ENCODE measurements around the gene MYT1. TPM values are rescaled to one million over a fixed set of nuclear protein-coding genes. Genes with fewer than 3 reads are reported as not detected.
"Not testable (repeated sequence)": the region's sequence is repeated elsewhere in the genome, so short reads cannot be mapped to it uniquely, and the experiment has no call there.

The MYT1 gene
- 2.8 and 5.8 TPM in 2 replicates for total RNA-seq (2014; rRNA removed; shearing (Covaris generic))

DNA sequence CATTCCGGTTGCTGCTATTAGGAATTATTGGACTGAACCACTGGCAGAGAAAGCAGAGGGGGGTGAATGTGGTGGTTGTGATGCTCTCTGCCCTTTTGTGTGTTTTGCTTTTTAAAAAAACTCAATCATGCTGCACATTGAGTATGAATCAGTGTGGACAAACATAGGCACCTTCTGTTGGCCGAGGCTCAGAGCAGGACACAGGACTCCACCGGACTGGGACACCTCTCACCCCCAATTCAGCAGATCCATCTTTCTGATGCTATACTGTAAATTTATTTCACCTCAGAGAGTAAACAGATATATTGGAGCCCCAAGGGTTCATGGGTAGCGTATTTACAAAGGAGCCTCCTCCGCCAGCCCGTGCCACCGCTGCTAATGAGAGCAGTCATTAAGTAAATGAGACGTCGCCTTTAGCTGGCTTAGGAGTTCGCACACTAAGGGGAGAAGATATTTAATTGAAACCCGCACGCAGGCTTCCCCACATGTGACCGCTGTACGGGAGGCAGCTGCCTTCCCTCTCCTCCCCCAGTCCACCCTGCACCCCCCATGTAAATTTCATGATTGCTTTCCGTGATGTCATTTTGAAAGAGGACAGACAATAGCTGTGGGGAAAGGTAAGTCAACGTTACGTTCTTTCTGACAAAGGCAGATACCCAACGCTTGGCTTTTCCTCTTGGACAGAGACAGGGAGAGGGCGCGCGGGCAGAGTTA is at the start of gene MYT1:
Gene MYT1, plus strand, starts transcription at position 330 of the 714 bp plus-strand sequence. CDS start 34,410 bp downstream, outside the sequence.
- DNase-seq (ENCODE audit: low spot score) = peak; percentile 84

DNA sequence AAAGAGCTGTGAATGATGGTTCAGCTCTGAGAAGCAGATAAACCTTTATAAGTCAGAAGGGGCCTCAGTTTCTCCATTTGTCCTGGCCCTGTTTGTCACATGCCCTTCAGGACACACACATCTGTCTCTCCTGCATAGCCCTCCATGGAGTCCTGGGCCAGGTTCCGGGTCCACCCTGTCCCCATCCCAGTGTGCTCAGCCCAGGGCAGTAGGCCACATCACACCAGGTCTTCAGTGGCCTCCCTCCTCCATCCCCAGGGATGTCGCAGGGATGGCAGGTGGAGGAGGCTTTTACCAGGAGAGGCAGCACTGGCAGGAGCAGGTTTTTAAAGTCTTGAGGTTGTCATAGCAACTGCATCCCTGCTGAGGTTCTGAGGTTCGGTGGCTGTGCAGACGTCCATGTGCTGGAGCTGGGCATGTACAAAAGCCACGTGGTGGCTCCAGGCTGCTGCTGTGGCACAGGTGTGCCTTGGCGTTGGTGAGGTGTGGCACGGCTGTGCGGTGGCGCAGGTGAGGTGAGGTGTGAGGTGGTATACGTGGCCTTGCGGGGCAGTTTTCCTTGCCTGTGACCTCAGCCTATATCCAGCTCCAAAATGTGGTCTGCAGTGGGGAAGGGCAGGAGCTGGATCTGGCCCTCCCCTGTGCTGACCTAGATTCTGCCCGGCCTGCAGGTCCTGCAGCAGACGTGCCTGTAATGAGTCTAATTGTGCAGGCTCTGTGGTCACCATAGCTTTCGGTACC is 48.9 kb upstream of the MYT1 start:
- no peak for DNase-seq (ENCODE audit: low spot score)

DNA sequence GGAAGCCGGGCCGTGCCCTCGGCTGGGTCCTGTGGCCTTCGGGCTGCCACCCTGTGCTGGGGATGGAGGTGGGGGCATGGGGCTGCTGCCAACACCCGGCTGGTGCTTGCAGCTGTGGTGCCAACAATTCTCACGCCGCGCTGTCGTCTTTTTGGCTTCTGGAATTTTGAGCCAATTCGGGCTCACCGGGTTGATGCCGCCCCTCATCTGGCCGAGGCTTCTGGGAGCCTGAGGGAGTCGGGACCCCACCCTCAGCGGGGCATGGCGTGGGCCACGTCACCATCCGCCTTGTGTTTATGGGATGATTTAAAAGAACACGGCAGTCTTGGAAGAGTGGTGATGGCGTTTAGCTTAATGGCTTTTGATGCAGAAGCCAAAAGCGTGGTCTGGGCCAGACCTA is 48.2 kb upstream of the MYT1 start:
- DNase-seq (ENCODE audit: low spot score) = no peak

DNA sequence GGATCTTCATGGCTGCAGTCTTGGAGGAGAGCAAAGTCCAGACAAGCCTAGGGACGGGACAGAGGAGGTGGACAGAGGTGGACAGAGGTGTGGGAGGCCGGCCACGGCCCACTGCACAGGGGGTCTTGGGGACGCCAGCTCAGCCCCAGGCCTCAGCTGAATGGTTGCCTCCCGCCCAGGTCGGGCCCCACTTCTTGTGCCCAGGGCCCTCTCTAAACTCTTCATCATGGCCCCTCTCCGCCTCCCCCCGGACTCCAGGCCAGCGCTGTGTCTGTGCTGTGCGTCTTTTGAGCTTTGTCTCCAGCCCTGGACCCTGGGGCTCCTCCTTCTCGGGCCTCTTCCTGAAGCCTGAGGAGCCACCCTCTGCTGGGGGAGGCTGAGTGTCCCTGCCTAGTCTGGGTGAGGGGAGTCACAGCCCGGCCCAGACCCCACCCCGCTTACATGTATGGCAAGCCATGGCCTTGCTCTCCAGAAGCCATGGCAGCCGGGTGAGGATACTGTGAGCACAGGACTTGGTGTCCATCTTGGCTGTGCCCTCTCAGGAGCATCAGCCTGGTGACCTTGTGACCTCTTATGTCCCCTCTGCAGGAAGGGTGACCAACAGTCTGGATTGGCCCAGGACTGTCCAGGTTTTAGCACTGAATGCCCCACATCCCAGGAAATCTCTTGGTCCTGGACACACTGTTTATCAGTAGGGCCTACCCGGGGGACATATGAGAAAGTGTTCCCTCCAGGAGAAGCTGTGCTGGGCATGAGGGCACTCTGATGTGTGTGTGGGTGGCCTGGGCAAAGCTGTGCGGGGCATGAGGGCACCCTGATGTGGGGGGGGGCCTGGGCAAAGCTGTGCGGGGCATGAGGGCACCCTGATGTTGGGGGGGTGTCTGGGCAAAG is 47.5 kb upstream of the MYT1 start:
- DNase-seq (ENCODE audit: low spot score) = no peak

DNA sequence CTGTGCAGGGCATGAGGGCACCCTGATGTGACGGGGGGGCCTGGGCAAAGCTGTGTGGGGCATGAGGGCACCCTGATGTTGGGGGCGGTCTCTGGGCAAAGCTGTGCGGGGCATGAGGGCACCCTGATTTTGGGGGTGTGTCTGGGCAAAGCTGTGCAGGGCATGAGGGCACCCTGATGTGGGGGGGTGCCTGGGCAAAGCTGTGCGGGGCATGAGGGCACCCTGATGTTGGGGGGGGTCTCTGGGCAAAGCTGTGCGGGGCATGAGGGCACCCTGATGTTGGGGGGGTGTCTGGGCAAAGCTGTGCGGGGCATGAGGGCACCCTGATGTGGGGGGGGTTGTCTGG is 46.8 kb upstream of the MYT1 start:
- not testable (repeated sequence) for DNase-seq (ENCODE audit: low spot score)

DNA sequence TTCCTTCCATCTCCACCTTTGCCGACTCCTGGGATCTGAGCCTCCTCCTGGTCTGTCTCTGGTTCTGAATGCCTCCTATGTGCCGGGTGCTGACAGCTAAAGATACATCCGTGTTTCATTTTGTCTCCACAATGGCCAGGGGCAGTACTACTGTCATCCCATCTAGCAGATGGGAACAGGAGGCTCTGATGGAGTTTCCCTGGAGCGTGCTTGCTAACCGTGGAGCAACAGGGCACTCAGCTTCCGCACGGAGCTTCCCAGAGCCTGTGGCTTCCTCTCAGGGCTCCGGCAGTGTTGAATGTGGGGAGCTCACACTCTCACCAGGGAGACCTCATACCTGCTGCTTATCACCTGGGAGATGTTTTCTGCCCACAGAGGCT is 45.0 kb upstream of the MYT1 start:
- no peak for DNase-seq (ENCODE audit: low spot score)

DNA sequence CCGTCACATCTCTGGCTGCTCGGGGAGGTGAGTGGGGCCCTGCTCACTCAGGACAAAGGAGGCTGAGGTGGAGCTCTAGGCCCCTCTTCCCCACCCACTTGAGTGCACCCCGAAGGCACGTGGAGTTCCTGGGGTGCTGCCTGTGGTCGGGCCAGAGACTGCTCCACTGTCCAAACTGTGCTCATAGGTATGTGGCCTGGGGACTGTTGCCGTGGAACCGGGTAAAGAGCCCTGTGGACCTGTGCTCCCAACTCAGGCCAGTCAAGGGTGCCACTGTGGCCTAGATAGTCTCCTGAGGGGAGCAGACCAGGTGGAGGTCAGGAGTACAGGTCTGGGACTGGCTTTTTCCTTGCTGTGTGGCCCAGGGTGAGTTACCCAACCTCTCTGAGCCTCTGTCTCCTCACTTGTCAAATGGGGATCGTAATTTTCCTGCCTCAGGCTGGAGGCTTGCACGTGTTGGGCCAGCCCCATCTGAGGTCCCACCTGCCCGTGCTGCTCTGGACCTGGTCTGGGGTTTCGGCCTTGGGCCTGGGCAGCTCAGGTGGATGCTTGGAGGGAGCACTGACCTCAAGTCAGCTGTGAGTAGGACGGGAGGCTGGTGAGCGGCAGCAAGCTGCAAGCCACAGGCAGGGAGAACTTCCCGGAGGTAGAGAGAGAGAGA is 44.4 kb upstream of the MYT1 start:
- no peak for DNase-seq (ENCODE audit: low spot score)

DNA sequence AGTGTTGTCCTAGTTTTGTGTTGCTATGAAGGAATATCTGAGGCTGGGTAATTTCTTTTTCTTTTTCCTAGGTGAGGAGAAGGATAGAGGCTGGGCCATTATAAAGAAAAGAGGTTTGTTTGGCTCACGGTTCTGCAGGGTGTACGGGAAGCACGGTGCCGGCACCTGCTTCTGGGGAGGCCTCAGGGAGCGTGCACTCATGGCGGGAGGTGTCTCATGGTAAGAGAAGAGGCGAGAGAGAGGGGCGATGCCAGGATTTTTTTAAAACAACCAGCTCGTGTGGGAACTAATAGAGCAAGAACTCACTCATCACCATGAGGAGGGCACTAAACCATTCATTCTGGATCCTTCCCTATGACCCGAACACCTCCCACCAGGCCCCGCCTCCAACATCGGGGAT is 42.7 kb upstream of the MYT1 start:
- DNase-seq (ENCODE audit: low spot score) = no peak

DNA sequence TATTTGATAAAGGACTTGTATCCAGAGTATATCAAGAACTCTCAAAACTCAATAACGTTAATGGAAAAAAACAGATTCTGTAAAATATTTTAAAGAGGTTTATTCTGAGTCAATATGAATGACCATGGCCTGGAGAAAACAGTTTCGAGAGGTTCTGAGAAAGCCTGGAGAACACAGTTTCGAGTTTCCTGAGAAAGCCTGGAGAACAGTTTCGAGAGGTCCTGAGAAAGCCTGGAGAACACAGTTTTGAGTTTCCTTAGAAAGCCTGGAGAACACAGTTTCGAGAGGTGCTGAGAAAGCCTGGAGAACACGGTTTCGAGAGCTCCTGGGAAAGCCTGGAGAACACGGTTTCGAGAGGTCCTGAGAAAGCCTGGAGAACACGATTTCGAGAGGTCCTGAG is 41.3 kb upstream of the MYT1 start:
- DNase-seq (ENCODE audit: low spot score) = not testable (repeated sequence)

DNA sequence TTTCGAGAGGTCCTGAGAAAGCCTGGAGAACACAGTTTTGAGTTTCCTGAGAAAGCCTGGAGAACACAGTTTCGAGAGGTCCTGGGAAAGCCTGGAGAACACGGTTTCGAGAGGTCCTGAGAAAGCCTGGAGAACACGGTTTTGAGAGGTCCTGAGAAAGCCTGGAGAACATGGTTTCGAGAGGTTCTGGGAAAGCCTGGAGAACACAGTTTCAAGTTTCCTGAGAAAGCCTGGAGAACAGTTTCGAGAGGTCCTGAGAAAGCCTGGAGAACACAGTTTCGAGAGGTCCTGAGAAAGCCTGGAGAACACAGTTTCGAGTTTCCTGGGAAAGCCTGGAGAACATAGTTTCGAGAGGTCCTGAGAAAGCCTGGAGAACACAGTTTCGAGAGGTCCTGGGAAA is 40.7 kb upstream of the MYT1 start:
- DNase-seq (ENCODE audit: low spot score) = not testable (repeated sequence)

DNA sequence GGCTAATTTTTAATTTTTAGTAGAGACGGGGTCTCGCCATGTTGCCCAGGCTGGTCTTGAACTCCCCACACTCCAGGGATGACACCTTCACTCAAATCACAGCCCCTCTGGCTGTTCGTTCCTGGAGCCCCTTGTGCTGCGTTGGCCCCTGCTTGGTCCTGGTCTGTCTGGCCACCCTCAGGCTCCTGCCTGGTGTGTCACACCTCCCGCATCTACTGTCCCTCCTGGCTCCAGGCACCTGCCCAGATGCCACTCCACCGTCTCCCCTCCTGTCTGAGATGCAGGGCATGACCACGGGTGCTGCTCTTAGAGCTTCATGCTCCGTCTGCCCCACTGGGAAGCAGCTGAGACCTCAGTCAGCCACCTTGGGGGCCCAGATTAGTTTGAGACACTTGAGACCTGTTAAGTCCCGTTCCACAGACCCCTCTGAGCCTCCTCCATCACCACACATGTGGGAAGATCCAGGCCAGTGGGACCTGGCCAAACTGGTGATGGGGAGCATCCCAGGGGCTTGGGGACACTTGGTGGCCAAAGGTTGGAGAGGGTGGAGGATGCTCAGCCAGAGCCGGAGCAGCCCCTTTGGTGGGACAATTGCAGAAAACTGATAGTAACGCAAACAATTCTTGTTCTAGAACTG is 35.0 kb upstream of the MYT1 start:
- DNase-seq (ENCODE audit: low spot score) = no peak

DNA sequence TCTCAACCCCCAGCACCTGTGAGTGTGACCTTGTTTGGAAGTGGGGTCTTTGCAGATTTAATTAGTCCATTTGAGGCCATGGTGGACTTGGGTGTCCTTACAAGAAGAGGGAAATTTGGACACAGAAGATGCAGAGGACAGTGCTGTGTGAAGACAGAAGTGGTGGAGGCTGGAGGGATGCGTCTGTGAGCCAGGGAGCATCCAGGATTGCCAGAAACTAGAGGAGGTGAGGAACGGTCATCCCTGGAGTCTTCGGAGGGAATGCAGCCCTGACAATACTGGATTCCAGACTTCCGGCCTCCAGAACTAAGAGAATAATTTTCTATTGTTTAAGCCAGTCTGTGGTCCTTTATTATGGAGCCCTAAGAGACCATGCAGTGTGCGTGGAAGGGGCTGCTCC is 34.0 kb upstream of the MYT1 start:
- DNase-seq (ENCODE audit: low spot score) = no peak

DNA sequence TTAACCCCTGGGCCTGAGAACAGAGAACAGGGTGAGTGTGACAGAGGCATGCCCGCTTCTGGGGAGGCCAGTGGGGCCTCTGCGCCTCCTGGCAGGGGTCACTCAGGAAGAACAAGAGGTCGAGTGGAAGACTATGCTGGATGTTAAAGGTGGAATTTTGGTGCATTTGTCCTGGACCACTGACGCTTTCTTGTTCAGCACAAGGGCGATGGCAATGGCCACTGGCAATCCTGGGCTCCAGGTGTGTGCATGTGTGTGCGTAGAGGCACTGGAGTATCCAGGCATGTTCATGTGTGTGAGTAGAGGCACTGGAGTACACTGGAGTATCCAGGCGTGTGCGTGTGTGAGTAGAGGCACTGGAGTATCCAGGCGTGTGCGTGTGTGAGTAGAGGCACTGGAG is 33.4 kb upstream of the MYT1 start:
- DNase-seq (ENCODE audit: low spot score) = no peak

DNA sequence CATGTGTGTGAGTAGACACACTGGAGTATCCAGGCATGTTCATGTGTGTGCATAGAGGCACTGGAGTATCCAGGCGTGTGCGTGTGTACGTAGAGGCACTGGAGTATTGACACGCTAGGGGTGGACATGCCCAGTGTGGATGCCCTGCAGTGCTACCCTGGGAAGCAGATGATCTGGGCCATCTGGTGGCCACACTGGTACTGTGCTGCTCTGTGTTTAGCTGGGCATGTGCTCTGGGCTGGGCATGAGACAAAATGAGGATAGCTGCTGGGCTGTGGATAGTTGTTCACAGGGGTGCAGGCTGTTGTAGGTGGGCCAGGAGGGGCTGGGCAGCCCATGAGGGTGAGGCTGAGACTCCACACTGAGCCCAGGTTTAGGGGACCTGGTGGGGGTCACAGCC is 32.8 kb upstream of the MYT1 start:
- peak; percentile 83 for DNase-seq (ENCODE audit: low spot score)

DNA sequence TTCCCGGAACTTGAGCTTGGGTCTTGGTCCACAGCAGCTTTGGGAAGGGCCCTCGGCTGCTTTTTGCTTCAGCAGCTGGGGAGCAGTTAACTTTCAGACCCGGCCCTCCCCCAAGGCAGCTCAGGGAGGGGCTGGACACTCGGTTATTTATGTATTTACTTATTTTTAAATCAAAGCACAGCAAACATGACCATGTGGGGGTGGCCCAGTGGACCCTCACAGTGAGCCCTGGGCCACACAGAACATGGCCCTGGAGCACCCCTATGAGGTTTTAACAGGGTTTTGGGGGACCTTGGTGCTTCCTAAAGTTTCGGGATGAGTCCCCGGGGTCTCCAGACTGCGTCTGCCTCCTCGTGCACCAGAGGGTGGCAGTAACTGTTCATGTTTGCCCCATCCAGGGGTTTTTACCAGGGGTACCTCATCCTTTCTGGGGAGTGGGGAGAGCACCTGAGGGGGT is 30.3 kb upstream of the MYT1 start:
- DNase-seq (ENCODE audit: low spot score) = peak; percentile 45

DNA sequence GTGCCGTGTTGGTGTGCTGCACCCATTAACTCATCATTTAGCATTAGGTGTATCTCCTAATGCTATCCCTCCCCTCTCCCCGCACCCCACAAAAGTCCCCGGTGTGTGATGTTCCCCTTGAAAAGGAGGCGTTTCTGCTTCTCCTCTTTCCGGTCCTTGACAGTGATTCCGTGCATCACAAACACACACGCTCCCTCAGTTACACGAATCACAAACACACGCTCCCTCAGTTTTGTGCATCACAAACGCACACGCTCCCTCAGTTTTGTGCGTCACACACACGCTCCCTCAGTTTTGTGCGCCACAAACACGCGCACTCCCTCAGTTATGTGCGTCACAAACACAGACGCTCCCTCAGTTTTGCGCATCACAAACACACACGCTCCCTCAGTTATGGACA is 29.5 kb upstream of the MYT1 start:
- not testable (repeated sequence) for DNase-seq (ENCODE audit: low spot score)

DNA sequence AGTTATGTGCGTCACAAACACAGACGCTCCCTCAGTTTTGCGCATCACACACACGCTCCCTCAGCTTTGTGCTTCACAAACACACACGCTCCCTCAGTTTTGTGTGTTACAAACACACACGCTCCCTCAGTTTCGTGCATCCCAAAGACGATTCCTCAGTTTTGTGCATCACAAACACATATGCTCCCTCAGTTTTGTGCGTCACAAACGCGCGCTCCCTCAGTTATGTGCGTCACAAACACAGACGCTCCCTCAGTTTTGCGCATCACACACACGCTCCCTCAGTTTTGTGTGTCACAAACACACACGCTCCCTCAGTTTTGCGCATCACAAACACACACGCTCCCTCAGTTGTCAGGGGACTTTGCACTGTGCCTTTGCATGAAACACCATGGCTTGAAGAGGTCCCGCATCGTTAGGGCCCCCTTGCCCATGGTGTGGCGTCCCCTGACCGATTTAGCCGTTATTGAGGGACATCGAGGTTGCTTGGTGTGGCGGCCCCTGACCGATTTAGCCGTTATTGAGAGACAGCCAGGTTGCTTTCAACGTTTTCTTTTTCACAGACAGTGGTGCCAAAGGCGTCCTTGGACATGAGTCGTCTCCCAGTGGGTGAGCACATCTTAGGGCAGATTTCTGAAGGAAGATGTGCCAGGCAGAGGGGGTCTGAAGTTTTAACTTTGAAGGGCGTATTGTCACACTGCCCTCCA is 28.1 kb upstream of the MYT1 start:
- no peak for DNase-seq (ENCODE audit: low spot score)

DNA sequence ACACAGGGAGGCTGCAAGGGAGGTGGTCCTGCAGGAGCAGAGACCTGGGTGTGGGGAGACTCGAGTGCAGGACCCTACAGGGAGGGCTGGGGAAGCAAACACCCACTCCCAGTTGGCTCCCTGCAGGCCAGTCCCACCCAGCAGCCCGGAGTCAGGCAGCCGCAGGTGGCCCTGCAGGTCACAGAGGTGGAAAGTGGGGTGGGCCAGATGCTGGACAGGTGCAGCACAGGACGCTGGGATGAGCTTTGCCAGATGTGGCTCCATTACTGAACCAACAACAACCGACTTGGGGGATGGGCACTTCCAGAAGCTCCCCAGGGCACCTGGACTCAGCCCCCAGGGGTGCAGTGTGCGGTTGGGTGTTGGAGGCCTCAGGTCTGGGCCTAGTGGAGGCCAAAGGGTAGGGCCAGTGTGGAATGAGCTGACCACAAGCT is 26.6 kb upstream of the MYT1 start:
- DNase-seq (ENCODE audit: low spot score) = no peak

DNA sequence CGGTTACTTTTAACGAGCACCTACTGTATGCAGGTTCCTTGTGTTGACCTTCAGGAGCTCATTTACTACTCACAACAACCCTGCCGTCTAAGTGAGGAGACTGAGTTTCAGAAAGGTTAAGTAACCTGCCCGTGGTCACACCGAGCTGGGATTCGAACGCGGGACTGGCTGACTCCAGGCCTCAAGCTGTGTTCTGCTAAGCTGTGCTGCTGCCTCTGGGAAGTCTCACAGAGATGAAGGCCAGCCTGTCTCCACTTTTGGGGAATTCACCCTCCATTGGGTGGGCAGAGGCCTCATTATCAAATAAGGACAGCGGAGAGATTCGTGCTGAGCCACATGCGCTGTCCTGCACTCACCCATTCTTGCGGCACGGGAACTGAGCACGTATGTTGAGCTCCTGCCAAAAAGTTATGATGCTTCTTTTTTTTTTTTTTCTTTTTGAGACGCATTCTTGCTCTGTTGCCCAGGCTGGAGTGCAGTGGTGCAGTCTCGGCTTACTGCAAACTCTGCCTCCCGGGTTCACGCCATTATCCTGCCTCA is 25.9 kb upstream of the MYT1 start:
- DNase-seq (ENCODE audit: low spot score) = no peak
